Muscle layer of colon (tissue), 2 donors: ENCODE measurements around the gene CMSS1.
"Not testable (repeated sequence)": the region's sequence is repeated elsewhere in the genome, so short reads cannot be mapped to it uniquely, and the experiment has no call there.

Experiments
- H3K27ac ChIP-seq: one replicate; pipeline ENCODE4 v1.7.0; 2013; ENCODE audit warnings: low read depth, mild to moderate bottlenecking, low read length, moderate library complexity
- H3K27me3 ChIP-seq, 2 donors: one replicate each; pipeline ENCODE4 v1.7.0; 2013; ENCODE audit warnings: low read length in 2 of 2, mild to moderate bottlenecking in 2 of 2; ENCODE audit not compliant: insufficient read depth in 2 of 2, control insufficient read depth in 1 of 2
- H3K36me3 ChIP-seq: one replicate; pipeline ENCODE4 v1.7.0; 2013; ENCODE audit warnings: mild to moderate bottlenecking, low read length; ENCODE audit not compliant: insufficient read depth
- H3K4me1 ChIP-seq: one replicate; pipeline ENCODE4 v1.7.0; 2013; ENCODE audit warnings: mild to moderate bottlenecking, low read length; ENCODE audit not compliant: insufficient read depth
- H3K4me3 ChIP-seq, 2 donors: one replicate each; pipeline ENCODE4 v1.7.0; 2013; ENCODE audit warnings: low read length in 2 of 2, low read depth in 1 of 2, mild to moderate bottlenecking in 1 of 2, moderate library complexity in 1 of 2
- H3K9ac ChIP-seq: one replicate; pipeline ENCODE4 v1.7.0; 2013; ENCODE audit warnings: low read length
- H3K9me3 ChIP-seq: one replicate; pipeline ENCODE4 v1.7.0; 2013; ENCODE audit warnings: mild to moderate bottlenecking, low read length
- donor health status: abdominal sarcoma.
- donor health status: Adenocarcinoma of cecum.

CMSS1 gene

GRCh38 chr3:100226712-100227429 is 409.2 kb downstream of the CMSS1 start:
- H3K9ac ChIP-seq, result no peak overlapping the region
- H3K36me3 ChIP-seq, result no peaks in the 10 kb centered on the region
- H3K4me1 ChIP-seq, result no peaks in the 10 kb centered on the region
- H3K4me3 ChIP-seq, result no peak overlapping the region
- no peaks in the 10 kb centered on the region for H3K27me3 ChIP-seq
- no peaks in the 10 kb centered on the region for H3K9me3 ChIP-seq
- H3K27ac ChIP-seq, result peak overlapping the region; percentile 25

DNA sequence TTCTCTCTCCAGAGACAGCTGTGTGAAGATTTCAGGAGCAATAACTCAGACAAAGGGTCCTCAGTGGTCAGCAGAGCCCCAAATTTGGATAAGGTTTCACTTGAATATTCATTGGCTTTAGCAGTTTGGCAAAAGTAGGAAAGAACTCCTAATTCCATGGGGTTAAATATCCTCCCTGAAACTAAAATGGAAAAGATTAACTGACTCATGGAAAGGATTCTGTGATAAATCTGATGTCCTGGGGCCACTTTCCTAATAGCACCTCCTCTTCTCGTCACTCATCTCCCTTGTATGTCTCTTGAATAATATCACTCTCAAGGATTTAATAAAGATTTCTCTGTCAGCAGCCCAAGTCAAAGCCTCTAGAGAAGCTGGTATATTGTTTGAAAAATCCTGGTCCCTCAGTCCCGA is 409.9 kb downstream of the CMSS1 start:
- no peak overlapping the region for H3K9ac ChIP-seq
- no peaks in the 10 kb centered on the region for H3K27me3 ChIP-seq
- no peaks in the 10 kb centered on the region for H3K4me1 ChIP-seq
- H3K9me3 ChIP-seq, result no peaks in the 10 kb centered on the region
- H3K36me3 ChIP-seq, result no peaks in the 10 kb centered on the region
- H3K27ac ChIP-seq, result peak overlapping the region; percentile 25
- H3K4me3 ChIP-seq, result no peak overlapping the region

GRCh38 chr3:100228247-100228646 is 410.6 kb downstream of the CMSS1 start:
- Histone ChIP-seq H3K9me3 (no peaks in the 10 kb centered on the region), H3K36me3 (no peaks in the 10 kb centered on the region), H3K27me3 (no peaks in the 10 kb centered on the region)

DNA sequence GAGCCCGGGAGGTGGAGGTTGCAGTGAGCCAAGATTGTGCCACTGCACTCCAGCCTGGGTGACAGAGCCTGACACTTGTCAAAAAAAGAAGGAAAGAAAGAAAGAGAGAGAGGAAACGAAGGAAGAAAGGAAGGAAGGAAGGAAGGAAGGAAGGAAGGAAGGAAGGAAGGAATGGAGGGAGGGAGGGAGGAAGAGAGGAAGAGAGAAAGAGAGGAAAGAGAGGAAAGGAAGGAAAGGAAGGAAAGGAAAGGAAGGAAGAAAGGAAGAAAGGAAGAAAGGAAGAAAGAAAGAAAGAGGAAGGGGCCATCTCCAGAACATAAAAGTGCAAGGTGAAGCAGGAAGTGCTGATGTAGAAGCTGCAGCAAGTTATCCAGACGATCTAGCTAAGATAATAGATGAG is 411.5 kb downstream of the CMSS1 start:
- not testable (repeated sequence) for H3K9ac ChIP-seq, H3K27ac ChIP-seq, H3K36me3 ChIP-seq, H3K4me1 ChIP-seq, H3K9me3 ChIP-seq, H3K27me3 ChIP-seq, H3K4me3 ChIP-seq

More at GRCh38 chr3:100228247-100228646, 410.6 kb downstream of the CMSS1 start:
- H3K27ac ChIP-seq, result no peak overlapping the region
- no peaks in the 10 kb centered on the region for H3K4me1 ChIP-seq
- no peak overlapping the region for H3K4me3 ChIP-seq
- H3K9ac ChIP-seq, result no peak overlapping the region

GRCh38 chr3:100230710-100231109 is 413.0 kb downstream of the CMSS1 start:
- no peak overlapping the region for H3K27ac ChIP-seq
- no peak overlapping the region for H3K4me3 ChIP-seq
- H3K9ac ChIP-seq, result no peak overlapping the region
- H3K36me3 ChIP-seq, result no peaks in the 10 kb centered on the region
- H3K9me3 ChIP-seq, result no peaks in the 10 kb centered on the region
- H3K4me1 ChIP-seq, result no peaks in the 10 kb centered on the region
- no peaks in the 10 kb centered on the region for H3K27me3 ChIP-seq
